NCI-H1105 (cell line): ENCODE measurements around the gene AKAP9.
"Not testable (repeated sequence)": the region's sequence is repeated elsewhere in the genome, so short reads cannot be mapped to it uniquely, and the experiment has no call there.

Experiments
- DNase-seq: peaks from one replicate; lab custom pipeline; 2025; lab: John Stamatoyannopoulos, UW

Gene AKAP9

DNA sequence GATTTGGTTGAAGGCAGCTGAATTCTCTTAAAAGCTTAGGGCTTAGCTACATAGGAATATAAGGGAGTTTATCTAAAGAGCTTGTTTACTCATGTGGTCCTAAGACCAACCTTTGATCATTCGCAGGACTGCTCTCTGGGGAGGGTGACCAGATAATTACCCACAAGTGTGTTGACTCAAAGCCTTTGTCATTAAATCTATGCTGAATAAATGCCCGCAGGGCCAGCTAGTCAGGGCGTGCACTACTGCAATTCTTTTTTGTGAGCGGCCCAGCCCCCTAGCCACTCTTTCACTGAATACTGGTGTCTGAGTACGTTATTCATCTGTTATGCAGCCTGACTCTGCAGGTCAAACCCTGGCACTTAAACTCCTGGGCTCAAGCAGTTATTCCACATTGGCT is 69.6 kb downstream of the AKAP9 start:
- no peak for DNase-seq

DNA sequence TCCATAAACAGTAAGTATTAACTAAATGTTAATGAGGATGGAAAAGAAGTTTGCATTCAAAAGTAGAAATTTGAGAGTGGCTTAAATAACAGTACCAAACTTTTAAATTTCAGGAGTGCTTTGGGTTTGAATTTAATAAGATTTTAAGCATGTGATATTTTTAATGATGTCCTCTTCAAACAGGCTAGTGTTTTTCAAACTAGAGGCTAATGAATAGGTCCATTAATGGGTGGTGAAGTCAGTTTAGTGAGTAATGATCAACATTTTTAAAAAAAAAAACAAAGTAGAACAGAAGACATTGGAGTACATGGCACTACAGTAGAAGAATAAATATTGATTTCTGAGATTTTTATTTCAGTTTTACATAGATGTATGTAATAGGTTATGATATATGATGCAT is 72.9 kb downstream of the AKAP9 start:
- no peak for DNase-seq

DNA sequence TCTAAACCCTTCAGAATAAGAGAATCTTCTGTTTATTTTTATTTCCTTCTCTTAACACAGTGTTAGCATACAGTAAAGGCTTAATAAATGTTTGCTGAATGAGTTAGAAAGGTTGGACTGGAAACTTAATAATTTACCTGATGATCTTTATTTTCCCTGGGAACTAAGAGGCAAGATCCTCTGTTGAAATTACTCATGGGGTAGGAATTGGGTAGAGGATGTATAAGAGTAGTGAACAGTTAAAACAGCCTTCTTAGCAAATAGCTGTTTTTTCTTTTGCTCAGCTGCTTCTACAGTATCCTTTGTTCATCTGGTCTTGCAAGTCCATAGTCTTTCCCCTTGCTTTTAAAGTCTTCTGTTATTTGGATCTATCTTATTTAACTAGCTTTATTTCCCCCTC is 80.0 kb downstream of the AKAP9 start:
- no peak for DNase-seq

DNA sequence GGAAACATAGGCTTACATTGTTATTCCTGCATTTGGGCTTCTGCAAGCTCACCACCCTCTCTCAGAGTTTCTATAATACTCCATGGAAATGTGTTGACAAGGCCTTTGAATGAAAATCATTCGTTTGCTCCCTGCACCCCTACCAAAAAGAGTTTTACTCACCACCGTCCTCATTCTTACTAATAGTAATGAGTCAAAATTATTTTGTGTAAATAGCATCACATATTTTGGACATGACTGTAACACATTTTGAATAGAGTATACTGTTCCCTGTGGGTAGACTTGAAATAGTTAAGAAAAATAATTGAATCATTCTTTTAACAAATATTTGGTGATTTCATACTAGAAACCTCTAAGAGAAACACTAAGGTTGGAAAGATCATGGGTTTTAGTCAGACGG is 84.6 kb downstream of the AKAP9 start:
- no peak for DNase-seq

DNA sequence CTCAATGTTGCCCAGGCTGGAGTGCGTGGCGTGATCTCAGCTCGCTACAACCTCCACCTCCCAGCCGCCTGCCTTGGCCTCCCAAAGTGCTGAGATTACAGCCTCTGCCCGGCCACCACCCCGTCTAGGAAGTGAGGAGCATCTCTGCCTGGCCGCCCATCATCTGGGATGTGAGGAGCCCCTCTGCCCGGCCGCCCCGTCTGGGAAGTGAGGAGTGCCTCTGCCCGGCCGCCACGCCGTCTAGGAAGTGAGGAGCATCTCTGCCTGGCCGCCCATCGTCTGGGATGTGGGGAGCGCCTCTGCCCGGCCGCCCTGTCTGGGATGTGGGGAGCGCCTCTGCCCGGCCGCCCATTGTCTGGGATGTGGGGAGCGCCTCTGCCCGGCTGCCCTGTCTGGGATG is 86.0 kb downstream of the AKAP9 start:
- DNase-seq = not testable (repeated sequence)

DNA sequence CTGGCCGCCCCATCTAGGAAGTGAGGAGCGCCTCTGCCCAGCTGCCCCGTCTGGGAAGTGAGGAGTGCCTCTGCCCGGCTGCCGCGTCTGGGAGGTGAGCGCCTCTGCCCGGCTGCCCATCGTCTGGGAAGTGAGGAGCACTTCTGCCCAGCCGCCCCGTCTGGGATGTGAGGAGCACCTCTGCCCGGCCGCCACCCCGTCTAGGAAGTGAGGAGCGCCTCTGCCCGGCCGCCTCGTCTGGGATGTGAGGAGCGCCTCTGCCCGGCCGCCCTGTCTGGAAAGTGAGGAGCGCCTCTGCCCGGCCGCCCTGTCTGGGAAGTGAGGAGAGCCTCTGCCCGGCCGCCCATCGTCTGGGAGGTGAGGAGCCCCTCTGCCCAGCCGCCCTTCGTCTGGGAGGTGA is 86.5 kb downstream of the AKAP9 start:
- not testable (repeated sequence) for DNase-seq

DNA sequence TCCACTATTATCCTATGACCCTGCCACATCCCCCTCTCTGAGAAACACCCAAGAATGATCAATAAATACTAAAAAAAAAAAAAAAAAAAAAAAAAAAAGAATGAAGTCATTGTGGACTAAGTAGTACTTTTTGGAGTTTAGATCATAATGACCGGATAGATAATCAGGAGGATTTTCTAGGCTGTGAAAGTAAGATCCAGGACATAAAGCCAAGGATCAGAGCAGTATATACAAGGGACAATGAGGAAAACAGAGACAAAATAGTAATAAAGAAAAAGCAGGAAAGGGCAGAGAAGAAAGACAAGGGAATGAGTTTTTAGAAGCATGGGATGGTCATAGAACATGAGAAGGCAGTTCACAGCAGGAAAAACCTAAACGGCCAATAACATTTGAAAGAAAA is 87.6 kb downstream of the AKAP9 start:
- no peak for DNase-seq

DNA sequence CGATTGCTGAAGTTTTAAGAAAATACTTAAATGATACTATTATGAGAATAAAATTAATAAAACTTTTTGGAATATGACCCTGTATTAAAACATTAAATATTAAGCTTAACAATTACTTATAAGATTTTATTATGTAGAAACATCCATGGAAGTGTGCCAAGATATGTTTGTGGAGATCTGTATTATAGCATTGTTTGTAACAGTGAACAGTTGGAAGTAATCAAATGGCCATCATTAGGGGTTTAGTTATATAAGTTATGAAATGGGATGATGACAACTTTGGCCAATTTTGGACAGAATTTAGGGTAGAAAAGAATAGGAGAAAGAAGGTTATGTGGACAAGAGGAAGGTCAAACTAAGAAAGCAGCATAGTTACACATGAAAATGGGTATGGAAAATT is 88.0 kb downstream of the AKAP9 start:
- DNase-seq = no peak

DNA sequence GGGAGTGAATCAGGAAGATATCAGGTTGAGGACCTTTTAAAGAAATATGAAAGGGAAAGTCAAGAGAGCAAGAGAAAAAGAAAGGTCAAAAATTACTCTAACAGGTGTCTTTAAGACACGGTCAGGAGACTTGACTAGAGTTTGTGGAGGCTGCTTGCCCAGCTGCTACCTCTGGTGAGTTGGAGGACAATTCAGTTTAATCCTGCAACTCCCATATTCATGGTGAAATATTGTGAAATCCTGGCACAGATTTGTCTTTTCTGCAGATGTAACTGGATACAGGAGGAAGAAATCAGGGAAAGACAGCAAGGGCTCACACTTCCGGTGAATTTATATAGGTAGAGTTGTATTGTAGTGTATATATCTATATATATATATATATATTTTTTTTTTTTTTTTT is 93.5 kb downstream of the AKAP9 start:
- DNase-seq = no peak

DNA sequence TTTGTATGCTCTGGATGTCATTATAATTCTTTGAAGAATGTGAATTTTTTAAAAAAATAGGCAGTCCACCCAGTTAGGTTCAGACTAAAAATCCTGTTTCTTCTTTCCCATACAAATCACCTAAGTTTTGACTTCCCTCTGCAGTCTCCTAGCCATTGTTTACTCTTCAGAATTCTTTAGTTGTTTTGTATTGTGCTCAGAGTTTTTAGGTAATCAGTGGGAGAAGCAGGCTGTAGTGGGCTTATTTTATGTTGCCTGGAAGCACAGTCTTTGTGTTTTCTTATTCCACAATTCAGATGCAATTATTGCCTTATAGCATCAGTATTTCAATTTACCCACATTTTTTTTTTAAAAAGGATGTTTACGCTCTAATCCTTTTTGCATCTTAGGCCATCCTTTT is 94.9 kb downstream of the AKAP9 start:
- DNase-seq = no peak

DNA sequence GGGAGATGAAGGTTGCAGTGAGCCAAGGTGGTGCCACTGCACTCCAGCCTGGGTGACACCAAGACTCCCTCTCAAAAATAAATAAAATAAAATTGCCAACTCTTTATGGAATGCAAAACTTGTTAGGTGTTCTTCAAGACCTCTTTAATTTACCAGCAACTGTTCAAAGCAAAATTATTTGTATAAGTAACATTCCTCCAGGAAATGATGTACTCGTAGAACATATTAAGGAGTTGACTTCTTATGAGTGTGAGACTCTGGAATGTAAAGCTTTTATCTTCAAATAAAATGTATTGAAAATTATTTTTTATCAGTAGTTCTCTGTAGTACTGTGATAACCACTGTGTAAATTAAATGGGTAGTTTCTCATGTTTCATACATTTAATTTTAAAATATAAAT is 99.2 kb downstream of the AKAP9 start:
- DNase-seq = no peak

DNA sequence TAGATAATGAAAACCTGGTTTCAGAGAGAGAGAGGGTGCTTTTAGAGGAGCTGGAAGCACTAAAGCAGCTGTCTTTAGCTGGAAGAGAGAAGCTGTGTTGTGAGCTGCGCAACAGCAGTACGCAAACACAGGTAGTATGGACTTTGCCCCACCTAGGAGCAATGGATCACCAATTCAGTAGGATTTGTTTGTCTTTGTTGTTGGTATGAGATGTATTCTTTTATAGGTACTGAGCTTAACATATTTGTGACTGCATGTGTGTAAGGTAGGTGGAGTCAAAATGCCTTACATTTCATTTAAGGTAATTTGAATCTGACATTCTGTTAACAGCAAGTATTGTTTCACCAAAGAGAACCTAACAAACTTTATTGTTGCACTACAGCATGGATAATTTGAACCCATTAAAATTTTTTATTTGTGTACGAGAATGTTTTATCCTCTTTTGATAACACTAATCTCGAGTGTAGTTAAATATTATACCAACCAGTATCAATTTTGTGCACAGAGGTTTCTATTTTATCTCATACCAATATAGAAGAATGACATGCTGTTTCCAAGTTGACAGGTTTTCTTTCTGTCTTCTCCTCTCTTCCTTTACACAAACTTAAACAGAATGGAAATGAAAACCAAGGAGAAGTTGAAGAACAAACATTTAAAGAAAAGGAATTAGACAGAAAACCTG is 101.5 kb downstream of the AKAP9 start:
- no peak for DNase-seq

DNA sequence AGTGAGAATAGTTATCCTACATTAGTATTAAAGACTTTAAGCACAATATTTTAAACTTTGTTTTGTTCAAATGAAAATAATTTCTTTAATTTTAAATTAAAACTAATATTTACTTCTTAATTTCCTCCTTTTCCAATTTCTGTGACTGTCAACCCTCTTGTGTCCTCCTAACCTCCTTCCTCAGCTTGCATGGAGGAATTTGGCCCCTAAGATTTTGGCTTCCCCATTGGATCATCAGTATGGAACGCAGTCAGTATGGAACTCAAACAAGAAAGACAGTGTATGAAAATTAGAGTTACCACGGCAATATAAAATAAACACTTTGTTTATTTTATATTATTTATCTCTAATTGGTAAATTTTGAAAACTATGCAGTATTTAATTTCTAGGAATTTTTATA is 102.4 kb downstream of the AKAP9 start:
- no peak for DNase-seq

DNA sequence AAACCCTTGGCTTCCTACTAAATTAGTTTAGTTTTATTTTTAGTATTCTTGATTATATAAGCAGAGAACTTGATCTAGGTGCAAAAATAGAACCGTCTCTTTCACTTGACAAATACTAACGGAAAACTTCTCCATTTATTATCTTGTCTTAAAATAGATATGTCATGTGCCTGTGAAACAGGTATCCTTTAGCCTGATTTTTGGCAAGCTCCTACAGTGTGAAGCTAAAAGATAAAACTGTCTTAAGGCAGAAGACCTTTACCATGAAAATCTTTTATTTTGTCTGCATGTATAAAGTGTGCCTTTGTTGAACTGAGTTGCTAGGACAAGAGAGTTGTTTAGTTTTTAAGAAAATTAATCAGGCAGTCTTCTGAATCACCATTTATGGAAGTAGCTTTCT is 103.0 kb downstream of the AKAP9 start:
- no peak for DNase-seq

DNA sequence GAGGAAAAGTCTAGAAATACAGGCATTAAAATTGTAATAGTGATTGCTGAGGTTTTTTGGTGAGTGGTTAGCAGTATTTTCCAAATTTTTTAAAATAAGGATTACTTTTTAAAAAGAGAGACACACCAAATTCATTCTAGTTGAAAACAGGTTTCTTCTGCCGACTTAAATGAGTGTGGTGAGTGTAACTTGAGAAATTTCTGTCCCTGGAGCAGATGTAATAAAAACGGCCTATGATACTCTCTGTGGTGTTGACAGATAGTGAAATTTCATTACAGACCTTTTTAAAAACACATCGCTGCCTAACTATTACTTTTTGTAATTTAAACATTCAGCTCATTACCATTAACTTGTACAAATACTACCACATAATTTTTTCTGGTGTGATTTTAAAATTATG is 103.5 kb downstream of the AKAP9 start:
- no peak for DNase-seq

DNA sequence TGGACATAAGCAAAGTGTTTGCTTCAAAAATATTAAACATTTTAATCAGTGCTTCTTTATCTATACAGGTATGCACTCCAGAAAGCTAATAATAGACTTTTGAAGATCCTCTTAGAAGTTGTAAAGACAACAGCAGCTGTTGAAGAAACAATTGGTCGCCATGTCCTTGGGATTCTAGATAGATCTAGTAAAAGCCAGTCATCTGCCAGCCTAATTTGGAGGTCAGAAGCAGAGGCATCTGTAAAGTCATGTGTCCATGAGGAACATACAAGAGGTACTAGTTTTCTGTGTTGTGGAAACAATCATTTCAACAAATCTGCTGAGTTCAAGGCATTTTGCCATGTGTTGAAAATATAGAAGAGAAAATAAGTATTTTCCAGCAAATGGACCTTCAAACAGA is 104.3 kb downstream of the AKAP9 start:
- DNase-seq = no peak

DNA sequence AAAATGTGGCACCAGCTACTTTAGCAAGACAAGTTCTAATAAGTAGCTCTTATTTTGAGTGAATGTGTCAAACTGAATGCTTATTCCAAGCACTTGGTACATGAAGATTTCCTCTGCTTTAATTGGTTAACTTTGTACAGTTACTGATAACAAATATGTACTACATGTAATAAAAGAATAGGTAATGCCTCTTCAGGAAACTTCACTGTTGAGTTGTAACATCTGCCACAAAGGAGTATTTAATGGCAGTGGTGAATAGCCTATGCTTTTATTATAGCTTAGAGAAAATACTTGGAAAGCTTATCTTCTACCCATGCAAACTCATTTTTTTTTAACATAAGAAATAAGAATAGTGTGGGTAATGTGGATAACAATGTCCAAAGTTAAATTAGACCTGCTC is 111.0 kb downstream of the AKAP9 start:
- DNase-seq = no peak

DNA sequence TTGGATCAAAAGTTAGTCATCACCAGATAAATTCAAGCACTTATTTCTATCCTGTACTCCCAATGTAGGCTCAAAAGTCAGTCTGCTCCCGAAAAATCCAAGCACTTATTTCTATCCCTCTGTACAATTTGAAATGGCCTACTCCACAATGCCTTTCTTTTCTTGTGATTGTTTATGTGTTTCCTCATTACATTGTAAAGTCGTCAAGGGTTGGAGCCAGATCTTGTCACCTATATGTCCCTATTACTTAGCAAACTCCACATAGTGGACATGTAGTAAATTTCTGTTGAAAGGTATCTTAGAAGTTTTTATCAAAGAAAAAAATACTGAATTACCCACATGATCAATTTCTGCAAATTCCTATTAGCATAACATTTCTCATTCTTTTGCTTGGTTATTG is 111.5 kb downstream of the AKAP9 start:
- DNase-seq = no peak

DNA sequence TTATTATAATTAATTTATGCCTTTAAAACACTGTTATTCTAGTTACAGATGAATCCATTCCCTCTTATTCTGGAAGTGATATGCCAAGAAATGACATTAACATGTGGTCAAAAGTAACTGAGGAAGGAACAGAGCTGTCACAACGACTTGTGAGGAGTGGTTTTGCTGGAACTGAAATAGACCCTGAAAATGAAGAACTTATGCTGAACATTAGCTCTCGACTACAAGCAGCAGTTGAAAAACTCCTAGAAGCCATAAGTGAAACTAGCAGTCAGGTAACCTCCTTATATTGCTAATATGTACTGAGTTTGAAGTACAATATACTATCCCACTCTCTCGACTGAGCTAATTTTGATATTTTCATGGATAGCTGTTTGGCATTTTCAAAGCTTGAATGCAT is 112.0 kb downstream of the AKAP9 start:
- DNase-seq = no peak

DNA sequence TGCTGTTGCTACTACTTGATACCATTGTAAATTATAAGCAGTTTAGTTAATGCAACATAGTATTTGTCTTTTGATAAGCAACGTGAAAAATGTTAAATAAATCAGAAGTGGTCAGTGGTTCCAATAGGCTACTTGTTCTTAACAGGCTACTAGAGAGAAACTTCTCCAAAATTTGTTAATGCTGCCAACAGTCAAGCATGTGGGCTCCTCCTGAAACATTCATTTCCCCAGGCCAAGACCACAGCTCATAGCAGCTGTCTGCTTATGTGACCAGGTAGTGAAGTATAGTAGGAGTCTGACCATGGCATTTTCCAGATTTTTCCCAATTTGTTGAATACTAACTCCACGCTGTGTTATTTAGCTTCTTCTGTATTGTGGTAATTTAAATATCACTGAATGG is 112.7 kb downstream of the AKAP9 start:
- no peak for DNase-seq

DNA sequence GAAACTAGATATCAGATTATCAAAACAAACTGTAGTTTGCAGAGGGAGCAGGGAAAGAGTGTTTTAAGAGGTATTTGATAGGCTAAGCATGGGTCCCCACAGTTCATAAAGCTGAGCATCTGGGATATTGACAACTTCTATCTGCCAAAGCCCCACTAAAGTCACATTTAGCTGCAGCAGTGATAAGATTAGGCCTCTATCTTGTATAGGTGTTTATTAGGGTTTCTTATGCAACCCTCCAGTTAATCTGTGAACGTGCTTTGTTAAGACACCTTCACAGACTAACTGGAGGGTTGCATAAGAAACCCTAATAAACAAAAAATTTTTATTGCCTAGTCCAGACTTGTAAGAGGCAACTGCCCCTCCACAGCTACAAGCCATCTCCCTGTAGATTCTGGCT is 115.6 kb downstream of the AKAP9 start:
- DNase-seq = no peak

DNA sequence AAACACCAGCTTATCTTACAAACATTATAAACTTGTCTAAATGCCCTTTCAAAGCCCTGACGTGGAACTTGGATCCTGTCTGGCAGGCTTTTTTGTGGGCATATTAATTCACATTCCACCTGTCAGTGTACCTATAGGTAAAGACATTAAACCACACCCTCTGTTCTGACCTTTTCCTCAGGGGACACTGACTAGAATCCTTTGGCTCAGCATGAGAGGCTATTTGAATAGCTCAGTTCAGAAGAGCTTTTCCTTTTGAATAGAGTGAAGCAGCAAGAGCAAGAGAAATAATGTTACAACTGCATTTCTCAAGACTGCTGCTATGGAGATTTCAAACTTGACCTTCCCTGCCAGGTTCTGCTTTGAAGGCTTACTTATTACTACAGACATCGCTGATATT is 116.7 kb downstream of the AKAP9 start:
- DNase-seq = no peak

DNA sequence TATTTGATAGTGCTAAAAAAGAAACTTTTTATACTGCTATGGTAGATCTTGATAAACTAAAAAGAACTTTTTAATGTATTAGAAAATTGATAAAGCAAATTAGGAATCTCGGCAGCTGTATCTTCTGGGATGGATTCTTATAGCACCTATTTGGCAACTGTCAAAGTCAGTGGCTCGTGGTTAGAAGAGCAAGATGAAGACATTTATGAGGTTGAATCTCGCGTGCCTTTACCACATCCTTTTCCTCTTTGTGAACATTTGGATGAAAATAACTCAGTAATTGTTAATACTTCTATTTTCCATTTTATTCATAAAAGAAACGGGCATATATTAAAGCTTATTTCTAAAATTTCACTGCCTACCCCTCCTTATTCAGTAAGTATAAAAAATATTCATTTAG is 117.4 kb downstream of the AKAP9 start:
- DNase-seq = no peak

DNA sequence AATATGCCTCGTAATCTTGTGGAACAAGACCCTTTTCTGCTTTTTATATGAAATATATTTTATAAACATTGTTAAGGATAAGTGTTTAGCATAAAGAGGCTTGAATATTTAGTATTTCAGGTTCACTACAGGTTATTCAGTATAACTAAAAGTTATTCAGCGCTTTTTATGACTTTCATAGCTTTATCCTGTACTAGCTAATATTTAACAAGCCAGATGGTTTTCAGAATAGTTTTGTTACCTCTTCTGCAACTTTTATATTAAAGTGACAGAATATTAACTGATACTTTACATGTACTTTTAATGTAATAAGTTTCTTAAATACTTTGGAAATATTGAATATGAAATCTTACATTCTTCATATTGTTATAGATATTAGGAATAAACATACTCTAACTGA is 118.2 kb downstream of the AKAP9 start:
- no peak for DNase-seq

DNA sequence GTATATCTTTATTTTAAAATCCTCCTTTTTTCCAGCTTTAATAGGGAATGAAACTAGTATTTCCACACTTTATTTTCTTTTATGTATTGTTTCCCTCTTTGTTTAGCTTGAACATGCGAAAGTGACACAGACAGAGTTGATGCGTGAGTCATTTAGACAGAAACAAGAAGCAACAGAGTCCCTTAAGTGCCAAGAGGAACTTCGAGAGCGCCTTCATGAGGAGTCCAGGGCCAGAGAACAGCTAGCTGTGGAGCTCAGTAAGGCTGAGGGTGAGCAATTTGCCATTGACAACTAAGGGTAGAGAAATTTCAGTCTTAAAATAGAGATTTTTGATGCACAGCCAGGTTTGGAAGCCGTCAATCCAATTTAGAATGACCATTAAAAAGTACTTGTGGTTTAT is 120.5 kb downstream of the AKAP9 start:
- DNase-seq = no peak
